Stimulated activated CD8-positive, alpha-beta memory T cell treated with anti-CD3 and anti-CD28 coated beads, Interleukin-15, amount 100 ng/mL, for 1 hour (primary cell): ENCODE results near the gene TCL1B.

Experiments
- DNase-seq: peaks from one replicate; pipeline ENCODE4 v3.0.0-alpha.2; 2020; ENCODE audit warnings: low read depth

TCL1B gene

DNA sequence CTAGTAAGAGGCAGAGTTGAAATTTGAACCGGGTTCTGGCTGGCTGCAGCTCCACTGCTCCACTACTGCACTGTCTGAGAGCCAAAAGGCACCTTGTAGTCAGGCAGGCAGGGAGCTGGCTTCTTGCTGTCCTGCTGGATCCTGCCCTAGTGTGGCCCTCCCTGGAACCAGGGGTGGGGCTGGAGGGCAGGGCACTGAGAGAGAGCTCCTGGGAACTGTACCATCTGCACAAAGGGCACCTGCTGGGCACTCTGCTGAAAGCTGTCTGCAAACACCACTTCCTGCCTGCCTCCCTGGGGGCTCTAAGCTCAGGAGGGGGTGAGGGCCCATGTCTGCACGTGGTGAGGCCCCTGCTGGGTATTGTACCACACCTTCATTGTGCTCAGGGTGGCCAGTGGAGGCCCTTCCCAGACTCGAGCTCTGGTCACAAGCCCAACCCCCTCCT lies 19.0 kb upstream of the TCL1B start:
- DNase-seq: no peak

DNA sequence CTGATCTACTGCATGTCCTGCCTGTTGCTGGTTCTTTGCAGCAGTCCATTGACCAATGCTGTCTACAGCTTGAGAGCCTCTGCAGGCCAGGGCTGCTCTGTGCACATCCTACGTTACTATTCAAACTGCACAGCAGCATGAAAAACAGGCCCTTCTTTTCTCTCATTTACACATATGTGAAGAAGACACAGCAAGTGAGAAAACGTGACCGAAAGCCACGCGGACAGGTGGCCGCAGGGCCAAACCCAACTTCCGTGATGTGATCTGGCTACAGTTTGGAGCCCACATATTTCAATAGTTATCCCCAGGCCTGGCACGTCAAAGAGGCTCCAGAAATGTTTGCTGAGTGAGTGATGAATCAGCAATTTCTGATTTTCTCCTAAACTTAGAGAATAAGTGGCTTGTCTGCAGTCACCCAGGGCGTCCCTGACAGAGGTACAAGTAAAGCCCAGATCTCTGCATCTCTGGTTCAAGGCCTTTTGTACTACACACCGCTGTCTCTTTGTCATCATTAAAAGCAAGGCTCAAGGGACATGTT lies 17.9 kb upstream of the TCL1B start:
- DNase-seq: no peak

DNA sequence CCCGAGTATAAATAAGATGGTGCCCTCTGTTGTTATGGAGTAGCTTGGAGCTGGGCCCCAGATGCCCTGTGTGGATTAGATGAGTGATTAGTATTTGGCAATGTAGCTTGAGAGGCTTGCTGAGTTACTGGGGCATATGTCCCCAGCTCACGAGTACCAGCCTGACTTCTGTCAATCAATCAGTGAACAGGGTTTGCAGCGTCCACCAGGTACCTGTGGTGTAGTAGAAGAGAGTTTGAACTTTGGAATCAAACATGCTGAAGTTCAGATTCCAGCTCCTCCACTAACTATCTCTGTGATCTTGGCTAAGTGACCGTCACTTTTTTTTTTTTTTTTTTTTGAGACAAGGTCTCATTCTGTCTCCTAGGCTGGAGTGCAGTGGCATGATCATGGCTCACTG lies 11.6 kb upstream of the TCL1B start:
- DNase-seq: no peak

DNA sequence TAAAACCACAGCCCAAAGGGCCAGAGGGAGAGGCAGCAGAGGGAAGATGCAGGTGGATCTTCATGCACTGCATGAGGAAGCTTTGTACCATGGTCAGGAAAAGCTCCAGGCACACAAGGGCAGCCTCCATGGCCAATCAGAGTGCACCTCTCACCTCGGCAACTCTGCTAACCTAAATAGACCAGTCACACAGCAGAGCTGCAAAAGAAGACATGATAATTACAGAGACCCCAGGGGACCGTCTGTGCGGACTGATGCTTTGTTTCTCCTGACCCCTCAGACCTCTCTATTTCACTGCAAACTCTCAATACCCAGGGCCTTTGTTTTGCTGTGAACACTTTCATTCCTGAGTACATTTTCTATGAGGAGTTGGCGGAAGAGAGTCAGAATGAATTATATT lies 10.7 kb upstream of the TCL1B start:
- no peak for DNase-seq

DNA sequence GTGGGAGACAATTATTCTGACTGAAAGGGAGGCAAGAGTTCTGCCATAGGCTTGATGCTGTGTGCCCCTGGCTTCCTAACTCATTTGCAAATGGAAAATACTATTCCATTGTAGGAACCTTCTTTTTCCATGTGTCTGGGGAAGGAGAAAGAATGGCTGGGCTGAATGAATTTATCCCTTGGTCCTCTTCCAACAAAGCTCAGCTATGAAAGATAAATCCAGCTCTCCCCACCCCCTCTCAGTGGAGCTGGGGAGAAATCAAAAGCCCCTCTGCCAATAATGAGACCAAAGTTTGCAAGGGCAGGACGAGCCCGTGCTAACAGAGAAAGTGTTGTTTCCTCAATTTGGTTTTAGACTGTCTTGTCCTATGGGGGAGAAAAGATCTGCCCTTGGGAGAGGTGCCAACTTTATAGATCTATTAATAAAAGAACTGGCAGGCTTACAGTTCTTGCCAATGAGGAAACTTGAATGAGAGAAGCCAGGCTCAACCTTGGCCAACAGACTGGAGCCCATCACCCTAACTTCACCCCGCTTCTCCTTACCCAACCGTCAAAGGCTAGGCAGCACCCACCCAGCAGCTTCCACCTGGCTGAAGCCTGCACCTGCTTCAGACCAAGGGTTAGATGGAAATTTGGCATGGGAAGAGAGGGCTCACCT lies 8.9 kb upstream of the TCL1B start:
- DNase-seq: no peak

DNA sequence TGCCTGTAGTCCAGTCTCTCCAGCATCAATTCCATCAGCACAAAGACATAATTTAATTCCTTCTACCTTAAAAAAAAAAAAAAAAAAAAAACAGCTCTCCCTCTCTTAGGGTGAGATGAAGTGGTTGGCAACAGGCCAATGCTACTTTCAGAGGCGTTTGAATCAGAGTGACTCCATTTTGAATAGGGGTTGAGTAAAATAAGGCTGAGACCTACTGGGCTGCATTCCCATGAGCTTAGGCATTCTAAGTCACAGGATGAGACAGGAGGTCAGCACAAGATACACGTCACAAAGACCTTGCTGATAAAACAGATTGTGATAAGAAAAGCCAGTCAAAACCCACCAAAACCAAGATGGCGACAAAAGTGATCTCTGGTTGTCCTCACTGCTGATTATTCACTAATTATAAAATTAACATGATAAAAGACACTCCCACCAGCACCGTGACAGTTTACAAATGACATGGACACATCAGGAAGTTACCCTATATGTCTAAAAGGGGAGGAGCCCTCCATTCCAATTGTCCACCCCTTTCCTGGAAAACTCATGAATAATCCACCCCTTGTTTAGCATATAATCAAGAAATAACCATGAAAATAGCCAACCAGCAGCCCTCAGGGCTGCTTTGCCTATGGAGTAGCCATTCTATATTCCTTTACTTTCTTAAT lies 6.9 kb upstream of the TCL1B start:
- DNase-seq: no peak

DNA sequence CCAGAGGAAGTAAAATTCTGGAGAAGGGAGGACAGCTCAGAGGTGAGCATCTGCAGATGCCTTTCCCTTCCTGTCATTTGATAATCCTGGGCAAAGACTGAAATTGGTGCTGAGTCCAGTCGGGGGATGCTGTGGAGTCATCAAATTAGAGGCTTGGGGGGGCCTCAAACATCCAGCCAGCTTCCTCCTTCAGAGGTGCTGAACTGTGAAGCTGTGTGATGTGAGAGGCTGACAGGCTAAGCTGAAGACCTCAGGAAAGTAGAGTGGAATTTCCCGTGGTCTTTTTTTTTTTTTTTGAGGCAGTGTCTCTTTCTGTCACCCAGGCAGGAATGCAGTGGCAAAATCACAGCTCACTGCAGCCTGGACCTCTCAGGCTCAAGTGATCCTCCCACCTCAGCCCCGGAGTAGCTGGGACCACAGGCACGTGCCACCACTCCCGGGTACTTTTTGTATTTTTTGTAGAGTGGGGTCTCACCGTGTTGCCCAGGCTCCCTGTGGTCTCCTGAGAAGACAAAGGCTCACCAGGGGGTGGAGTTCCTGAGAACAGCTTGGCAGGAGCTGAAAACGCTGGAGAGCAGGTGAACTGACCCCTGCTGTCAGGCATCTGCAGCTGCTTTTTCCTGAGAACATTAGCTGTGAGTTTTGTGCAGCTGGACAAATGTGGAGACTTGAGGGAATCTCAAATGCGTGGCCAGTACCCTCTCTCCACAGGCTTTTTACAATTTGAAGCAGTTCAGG lies 6.1 kb upstream of the TCL1B start:
- no peak for DNase-seq

DNA sequence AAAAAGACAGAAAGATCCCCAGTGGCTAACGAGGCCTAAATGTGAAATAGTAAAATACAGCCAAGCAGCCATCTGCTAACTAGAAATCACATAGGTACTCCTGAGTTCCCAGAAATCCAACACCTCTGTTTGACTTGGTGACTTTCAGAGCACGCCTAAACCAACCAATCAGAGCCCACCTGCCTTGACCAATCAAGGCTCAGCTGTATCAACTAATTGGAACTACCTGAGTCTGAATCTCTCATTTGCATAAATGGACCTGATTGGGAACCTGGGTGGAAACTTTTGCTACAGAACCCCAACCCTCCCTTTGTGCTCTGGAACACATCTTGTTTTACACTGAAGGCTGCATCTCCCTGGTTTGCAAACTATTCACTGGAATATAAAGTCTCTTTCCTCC lies 5.1 kb upstream of the TCL1B start:
- no peak for DNase-seq

DNA sequence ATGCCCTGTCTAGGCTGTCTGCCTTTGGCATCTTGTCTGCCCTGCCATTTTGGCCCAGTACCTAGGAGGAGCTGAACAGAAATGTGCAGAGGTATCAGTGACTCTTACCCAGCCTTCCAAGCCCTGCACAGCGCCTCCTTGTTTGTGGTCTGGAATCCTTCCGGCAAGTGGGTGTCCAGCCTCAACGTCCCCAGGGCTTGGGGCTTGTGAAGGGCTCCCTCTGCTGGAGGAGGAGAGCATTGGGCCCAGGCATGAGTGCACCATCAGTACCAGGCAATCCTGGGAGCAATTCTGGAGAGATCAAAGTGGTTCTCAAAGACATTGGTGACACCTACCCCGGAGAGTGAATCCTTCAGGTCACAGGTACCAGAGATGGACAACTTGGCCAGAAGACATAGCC lies 2.4 kb upstream of the TCL1B start:
- DNase-seq: no peak

DNA sequence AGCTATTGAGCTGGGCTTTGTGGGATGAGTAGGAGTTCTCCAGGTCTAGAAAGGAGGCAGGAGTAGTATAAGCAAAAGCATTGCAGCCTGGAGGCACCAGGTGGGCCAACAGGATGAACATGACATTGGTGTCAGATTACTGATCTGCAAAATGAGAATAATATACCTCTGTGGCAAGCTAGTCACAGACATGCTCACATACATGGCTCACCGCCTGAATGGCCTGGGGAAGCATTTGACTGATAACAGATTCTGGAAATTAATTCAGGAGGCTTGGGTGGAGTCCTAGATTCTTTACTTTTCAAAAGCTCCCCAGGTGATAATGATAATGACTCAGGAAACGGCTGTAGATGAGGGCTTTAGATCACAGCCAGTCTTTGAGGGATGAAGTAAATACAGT lies 709 bp downstream of the TCL1B start:
- DNase-seq: no peak

DNA sequence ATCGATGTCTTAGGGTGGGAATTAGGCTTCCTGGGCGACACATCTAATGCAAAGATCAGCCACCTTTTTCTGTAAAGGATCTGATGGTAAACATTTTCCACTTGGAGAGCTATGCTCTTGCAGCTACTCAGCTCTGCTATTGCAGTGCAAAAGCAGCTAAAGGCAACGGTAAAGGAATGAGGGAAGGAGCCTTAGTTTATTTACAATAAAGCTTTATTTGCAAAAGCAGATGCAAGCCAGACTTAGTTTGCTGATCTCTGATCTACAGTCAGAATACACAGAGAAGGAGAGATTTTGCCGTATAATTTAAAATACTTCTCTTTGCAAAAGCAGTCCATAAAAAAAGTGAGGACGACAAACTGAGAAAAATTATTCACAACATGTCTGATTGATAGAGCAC lies 3.2 kb downstream of the TCL1B start:
- DNase-seq: no peak

DNA sequence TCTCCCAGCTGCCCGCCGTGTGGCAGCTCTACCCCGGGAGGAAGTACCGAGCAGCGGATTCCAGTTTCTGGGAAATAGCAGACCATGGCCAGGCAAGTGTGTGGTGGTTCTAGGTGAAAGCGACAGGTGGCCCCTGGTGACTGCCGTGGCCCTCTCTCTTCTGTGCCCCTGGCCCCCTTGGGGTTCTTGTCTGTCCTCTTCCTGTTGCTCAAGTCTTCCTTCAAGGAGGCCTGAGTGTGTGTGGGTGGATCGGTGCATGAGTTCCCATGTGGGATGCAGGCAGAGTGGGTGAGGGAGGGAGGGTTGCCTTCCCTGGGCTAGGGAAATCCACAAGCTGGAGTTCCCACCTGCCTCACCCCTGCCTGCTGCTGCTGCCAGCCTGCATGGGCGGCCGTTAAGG lies 4.6 kb downstream of the TCL1B start:
- no peak for DNase-seq

DNA sequence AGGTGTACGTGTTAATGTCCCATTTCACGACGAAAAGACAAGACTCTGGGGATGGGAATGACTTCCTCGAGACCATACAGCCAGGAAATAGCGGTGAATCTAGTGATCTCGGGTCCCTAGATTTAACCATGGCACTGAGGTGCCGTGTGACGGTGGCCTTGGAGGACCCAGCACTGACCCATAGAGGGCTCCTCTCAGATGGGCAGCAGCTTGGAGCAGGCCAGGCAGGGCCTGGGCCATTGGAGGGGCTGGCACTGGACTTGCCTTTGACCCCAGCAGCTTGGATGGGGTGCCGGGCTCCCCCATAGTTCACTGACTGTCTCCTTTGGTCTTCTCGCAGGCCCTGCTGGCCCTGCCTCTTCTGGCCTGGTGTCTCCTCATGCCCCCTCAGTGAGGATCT lies 5.4 kb downstream of the TCL1B start:
- no peak for DNase-seq

DNA sequence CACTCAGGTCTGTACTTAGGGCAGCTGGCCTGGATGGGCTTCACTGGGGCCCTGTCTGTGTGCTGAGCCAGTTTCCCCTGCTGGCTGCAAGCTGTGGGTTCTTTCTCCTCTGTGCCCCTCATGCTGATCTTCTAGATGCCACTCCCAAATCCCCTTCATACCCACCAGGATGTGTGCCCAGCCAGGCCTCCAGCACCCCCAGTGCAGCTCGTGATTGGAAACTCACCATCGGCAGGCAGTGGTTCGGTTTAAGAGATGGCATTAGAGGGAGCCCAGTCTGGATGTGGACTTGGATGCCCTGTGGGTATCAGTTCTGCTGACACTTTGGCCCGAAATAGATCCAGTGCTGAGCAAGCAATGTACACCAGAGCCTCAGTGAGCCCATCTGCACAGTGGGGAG lies 5.9 kb downstream of the TCL1B start:
- DNase-seq: no peak

DNA sequence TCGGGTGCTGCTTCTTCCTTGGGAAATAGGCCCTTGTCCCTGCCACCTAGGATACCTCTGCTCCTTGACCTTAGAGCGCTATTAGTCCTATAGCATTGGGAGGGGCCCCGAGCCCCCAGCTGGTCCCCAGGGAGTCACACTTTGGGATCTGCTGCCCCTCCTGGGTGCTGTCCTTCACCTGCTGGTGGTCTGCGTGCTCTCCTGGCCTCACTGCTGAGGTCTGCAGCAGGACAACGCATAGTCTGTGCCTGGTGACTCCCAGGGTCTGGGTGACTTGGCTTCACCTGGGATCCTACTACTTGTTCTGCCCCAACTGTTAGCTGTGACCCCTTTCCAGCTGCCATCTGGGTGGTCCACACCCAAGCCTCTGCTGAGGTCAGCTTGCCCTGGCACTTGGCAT lies 8.8 kb downstream of the TCL1B start:
- no peak for DNase-seq

DNA sequence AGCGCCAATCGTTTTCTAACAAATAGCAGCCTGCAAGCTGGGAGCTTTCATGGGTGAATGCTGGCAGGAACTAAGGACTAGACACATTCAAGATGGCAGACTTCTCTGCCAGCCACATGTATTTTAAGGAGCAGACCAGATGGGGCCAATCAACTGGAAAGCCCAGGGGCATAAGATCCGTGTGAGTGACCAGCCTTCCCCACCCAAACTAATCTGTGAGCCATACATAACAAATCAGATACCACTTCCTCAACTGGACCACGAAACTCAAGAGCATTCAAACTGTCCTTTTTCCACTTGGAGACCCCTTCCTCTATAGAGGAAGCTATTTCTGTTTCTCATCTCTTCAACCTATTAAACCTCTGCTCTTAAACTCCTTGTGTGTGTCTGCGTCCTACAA lies 9.7 kb downstream of the TCL1B start:
- no peak for DNase-seq

DNA sequence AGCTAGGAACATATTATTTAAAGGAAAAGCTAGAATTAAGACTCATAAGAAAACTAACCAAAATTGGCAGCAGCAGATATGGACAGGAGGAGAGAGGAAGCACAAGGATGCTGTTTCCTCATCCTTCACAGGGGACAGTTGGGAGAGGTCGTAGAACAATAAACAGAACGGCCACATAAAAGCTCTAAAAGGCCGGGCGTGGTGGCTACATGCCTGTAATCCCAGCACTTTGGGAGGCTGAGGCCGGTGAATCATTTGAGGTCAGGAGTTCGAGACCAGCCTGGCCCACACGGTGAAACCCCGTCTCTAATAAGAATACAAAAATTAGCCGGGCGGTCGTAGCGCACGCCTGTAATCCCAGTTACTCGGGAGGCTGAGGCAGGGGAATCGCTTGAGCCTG lies 10.5 kb downstream of the TCL1B start:
- no peak for DNase-seq

DNA sequence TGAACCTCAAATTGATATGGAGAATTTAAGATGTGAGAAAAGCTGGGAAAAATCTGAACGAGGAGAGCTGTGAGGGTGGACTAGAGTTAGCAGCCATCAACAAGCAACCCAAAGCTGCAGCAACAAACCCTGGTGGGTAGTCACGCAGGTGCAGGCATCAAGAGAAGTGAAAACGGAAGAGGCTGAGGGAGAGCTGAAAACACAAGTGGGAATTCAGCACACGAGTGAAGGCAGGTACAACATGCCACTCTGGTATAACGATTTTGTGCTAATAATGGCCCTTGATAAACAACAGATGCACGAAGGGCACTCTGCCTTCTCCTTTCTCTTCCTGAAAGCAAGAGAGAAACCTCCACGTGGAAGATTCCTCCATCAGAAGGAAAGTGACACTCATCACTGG lies 11.5 kb downstream of the TCL1B start:
- DNase-seq: no peak

DNA sequence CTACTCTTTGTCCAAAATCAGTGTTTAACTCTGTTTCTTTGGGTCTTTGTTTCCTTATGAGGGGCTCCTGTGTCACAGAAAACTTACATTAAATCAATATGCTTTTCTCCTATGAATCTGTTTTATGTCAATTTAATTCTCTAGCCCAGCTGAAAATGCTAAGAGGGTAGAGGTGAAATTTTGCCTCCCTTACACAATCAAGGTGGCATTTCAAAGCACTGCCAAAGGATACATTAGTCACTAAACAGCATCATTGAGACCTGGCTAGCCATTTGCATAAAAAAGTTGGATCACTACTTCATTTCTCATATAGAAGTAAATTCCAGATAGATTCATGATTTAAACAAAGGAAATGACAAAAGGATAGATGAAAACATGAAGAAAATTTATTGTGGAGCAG lies 12.1 kb downstream of the TCL1B start:
- DNase-seq: no peak

DNA sequence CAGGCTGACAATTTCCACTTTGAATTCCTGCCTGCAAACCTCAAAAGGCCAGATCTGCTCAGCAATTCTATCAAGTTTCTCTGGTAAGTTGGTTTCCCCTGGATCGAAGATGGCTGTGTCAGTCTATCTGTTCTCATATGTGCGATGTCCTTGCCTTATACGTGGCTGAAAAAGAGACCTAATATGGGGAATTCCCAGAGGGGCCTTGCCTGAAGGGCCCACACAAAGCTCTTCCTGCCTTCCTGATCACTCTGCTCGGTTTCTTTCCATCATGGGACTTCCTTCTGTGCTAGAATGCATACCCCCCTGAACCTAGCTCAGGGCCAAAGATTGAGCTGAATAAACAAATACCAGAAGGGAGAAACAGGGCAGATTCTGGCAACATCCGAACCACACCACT lies 13.2 kb downstream of the TCL1B start:
- DNase-seq: no peak

DNA sequence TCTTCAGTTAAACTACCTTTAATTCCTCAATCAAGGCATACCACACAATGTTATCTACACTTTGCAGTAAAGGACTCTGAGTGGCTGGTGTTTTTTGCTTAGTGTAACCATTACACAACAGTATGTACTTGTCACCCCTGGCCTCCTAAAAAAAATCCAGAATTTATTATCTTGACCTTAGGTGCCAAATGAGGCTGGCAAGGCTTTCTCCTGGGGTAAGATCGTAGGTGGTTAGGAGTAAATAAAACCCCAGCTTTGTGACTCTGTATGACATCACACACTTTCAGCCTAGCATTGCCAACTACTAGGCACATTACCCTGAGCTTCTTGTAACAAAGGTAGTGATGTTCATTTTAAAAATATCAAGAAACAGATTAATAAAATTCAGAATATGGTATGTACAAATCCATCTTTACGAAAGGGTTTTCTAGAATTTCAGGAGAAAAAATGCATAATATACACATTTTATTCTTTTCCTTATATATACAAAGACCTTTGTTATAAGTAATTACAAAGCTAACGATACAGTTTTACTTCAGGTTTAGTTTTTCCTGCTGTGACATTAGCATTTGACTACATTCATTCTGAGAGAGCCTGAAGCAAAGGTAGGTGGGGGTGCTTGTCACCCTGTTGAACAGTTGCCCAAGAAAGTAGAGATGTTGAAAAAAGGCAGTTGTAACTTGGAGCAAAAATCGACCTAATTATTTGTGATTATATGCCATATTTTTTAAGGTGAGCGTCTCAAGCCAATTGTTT lies 14.2 kb downstream of the TCL1B start:
- DNase-seq: no peak

DNA sequence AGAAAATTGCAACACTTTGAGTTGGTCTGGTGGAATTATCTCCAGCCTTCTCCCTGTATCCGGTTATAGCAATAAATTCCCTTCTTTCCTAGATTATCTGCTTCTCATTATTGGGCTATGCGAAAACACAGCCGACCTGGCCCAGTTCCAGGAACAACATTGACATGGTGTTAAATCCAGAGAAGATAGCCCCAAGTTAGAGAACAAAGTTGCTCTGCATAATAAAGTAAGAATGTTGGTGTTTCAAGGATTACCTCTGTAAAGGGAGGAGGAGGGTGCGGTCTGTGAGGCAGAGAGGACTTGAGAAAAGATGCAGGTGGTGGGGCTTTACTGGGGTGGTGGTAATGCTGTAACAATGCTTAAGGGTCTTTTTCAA lies 15.6 kb downstream of the TCL1B start:
- DNase-seq: no peak

DNA sequence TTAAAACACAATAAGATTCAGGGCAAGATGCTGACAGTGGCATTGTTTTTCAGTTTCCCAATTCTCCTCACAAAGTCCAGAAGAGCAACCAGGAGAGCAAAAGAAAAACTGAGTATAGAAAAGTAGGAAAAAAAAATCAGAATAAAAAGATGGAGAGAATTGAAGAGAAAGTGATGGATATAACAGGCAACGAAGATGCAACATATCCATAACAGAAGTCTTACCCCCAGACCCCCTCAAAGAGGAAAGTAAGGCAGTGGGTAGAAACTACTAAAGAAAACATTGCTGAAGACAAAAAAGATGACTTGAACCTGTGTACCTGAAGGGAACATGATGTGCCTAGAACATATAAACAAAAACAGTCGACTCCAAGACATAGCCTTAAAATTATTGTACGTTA lies 17.1 kb downstream of the TCL1B start:
- DNase-seq: no peak
